IPS-18c (cell line): ENCODE measurements around the gene HOXD10.

Experiments used
- H3K4me3 ChIP-seq: 2 replicates; pipeline ENCODE4 v1.7.0; 2013; ENCODE audit warnings: low read depth, mild to moderate bottlenecking, low read length, moderate library complexity; ENCODE audit not compliant: insufficient read depth
- H3K9me3 ChIP-seq: one replicate; pipeline ENCODE4 v1.6.1; 2013; ENCODE audit warnings: mild to moderate bottlenecking, low read length, moderate library complexity; ENCODE audit not compliant: control insufficient read depth, insufficient read depth

HOXD10 gene

DNA sequence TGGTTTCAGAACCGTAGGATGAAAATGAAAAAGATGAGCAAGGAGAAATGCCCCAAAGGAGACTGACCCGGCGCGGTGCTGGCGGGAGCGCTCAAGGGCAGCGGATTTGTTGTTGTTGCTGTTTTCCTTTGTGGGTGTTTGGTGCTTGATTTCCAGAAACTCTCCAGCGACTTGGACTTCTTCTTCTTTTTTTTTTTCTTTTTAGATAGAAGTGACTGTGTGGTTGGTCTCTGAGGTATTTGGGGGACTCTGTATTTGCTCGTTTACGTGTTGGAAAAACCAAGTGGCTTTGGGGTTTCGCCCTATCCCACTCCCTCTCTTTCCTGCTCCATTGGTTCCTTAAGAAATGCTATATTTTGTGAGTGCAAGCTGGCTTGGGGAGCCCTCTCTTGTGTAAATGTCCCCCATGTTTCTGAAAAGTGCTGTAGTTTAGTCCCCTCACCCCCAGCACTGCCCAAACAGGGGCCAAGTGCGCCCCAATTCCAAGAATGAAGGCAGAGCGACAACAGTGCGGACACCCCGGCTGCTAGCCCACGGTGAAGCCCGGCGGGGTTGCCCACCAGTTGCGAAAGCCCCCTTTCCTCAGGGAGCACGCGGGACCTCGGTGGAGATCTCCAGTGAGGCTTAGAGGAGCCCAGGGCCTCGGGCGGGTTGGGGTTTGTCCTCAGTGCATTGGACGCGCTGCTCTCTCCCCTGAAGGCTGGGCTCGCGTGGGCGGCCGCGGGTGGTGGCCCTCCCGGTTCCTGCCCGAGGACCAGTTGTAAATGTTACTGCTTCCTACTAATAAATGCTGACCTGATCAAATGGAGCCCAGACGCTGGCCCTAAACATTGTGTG, 7.8 kb downstream of the HOXD10 start:
- H3K9me3 ChIP-seq = no peaks in the 10 kb centered on the region
- H3K4me3 ChIP-seq = no peak overlapping the region

DNA sequence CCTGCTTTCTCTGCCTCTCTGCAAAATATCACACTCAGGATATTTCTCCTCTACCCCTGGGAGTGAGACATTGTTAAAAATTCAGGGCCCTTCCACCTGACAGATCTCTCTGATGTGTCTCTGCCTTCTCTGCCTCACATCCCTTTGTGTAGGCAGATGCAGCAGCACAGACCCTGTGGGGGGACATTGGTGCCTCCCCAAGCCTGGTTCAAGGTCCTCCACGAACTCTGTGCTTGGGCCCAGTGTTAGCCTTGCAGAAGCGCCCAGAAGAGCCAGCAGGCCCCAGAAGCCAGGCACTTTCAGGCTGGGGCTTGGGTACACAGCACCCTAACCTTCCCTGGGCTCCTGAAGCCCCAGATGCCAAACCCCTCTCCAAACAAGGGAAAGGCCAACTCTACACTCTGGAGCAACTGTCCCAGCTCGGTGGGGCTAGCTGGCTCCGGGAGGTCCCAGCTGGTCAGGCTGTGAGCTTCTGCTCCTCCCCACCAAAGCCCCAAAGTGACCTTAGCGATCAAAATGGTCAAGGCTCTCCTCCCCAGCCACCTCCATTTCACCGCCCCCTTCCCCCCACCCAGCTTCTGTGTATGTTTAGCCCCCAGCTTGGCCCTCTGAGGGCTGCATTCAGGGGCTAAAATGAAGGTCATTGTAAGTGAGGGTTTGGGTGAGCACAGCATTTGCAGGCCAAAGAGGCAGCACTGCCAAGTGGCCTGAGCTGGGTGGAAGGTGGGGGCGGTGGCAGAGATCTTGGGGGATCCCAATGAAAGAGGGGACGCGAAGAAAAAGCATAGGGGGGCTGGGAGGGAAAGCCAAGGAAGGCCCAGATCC, 8.6 kb downstream of the HOXD10 start:
- Histone ChIP-seq H3K4me3 (no peak overlapping the region), H3K9me3 (no peaks in the 10 kb centered on the region)

DNA sequence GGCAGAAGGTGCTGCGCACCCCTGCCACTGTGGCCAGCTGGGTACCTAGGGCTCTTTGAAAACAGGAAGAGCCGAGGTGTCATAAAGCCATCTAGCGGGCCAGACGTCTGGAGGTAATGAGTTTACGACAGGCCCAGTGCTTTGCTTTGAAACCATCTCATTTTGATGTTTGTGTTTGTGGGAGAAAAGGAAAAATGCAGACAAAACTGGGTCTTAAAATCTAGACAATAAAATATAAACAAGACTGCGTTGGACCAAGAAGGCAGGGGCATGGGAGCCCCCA, 9.1 kb downstream of the HOXD10 start:
- Histone ChIP-seq H3K9me3 (no peaks in the 10 kb centered on the region), H3K4me3 (no peak overlapping the region)

DNA sequence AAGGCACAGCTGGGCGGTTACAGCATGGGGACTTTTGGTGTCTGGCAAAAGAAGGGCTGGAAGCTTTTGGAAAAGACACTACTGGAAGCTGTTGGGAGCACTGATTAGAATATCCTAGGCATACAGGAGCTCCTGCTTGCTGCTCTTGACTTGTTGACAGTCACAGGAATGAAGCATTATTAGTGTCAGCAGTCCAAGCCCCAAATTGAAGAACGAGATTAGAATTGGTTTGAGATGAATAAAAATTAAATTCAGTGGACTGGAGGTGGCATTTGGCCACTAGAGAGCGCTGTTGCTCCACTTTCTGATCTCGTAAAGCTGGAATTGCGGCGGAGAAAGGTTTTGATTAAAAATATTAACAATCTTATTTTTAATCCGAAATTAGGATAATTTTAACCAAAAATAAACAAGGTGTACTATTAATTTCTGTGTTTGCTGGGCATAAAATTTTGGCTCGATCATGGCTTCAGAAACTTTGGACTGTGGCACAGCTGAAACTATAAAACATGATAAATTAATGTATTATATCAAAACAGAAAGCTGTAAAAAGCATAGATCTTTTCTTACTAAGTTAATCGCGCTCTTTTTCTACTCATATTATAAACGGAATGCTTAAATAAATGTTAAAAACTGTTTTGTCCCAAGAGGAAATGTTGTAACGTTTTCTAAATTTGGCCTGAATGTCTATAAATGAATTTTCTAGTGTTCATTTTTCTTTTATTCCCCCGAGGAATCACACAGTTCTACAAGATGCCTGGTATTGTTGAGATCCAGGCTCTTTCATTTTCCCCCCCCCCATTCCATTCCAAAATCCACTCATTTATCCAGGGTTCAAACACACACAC, 10.6 kb downstream of the HOXD10 start:
- Histone ChIP-seq H3K9me3 (no peaks in the 10 kb centered on the region), H3K4me3 (no peak overlapping the region)

DNA sequence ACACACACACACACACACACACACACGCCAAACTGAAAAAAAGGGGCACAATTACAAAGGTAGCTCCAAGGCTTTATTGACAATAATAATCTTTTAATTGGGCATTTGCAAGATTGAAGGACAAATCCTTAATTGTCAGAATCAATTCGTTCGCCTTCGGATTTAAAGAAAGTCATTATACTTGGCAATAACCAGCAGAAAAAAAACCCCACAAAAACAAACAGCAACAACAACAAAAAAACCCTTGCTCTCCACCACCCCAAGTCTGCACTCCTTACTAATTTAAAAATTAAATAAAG, 11.1 kb downstream of the HOXD10 start:
- Histone ChIP-seq H3K9me3 (no peaks in the 10 kb centered on the region), H3K4me3 (no peak overlapping the region)

DNA sequence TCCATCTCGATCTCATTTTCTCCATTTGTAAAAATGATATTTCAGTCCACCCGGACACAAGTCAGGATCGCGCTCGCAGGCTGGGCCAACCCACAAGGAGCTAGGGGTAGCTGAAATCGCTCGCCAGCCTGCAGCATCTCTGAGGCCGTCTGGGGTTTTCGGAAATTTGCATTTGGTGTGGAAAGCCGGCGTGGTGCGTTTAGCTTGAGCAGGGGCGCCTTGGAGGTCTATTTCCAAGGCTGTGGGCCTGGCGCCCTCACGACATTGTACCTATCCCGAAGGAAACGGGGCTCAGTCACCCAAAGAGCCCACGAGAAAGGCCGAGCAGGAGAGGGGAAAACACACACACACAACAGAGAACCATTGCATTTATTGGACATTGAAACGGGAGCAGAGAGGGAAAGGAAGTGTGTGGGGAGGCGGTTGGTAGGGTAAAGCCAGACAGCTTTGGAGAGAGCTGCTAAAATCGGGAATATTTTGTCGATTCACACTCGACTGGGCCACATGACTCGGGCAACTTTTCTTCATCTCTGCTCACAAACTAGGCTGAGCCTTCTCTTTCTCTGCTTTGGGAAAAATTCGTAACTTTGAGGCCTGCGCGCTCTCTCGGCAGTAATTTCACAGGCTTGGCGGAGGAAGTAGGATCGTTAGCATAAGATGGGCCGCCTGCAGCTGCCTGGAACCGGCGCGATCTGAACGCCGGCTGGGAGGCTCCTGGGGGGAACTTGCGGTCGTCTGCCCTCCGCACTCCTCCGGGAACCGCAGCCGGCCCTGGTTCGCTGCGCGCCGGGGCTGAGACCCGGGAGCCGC, 11.8 kb downstream of the HOXD10 start:
- Histone ChIP-seq H3K4me3 (peak overlapping the region; percentile 21; the same call in 1 of the 2 replicates), H3K9me3 (no peaks in the 10 kb centered on the region)

DNA sequence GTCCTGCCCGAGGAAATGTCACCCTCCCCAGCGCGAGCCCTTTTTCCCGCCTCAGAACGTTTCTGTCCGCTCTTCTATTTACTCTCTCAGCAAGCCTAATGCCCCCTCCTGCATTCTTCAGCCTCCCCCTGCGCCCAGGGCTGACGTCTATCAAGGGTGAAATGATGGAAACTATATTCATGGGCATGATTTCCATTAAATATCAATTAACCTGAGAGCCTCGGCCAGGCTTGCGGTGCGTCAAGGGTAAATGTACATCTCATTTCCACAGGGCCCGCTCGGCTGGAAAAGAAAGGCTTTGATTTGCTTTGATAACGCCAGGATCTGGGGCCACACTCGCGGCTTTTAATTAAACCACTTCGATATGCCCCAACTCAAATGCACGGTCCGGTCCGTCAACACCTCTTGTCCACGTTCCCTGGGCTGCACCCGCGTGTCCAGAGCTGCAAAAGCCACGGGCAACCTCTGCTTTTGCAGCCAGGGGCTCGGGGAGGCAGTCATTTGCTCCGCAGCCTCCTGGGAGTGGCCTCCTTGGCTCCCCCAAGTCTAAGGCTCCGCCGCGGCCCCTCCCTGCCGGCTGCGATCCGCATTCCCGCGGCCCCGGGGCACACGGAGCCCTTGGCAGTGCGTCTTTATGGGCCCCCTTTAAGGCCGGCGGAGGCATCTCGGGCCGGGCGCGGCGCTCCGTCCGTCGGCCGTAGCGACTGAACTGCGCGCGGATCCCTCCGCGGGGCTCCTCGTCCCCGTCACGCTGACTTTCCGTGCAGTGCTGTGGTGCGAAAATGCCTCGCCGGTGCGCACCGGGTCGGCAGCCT, 12.6 kb downstream of the HOXD10 start, which contains the start of gene HOXD8:
HOXD8 (plus strand) TSS at position 724 of the 815 bp plus-strand sequence. CDS start 662 bp downstream, outside the sequence.
- no peaks in the 10 kb centered on the region for H3K9me3 ChIP-seq
- peak within 1 kb of the TSS; percentile 15; the same call in 1 of the 2 replicates for H3K4me3 ChIP-seq

DNA sequence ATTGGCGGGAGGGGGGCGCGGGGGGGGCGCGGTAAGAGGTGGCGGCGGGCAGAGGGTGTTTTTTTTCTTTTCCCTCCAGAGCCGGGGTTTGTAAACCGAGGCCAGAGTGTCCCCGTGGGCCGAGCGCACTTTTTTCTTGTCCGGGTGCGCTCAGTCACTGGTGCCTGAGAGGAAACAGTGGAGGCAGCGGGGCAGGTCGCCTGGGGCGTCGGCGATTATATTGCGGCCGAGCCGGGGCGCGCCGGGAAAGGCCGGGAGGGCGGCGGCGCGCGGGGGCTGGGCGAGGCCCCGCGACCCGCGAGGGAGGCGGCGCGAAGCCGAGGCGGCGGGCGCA, 13.2 kb downstream of the HOXD10 start:
- peak overlapping the region; percentile 15; the same call in 1 of the 2 replicates for H3K4me3 ChIP-seq

DNA sequence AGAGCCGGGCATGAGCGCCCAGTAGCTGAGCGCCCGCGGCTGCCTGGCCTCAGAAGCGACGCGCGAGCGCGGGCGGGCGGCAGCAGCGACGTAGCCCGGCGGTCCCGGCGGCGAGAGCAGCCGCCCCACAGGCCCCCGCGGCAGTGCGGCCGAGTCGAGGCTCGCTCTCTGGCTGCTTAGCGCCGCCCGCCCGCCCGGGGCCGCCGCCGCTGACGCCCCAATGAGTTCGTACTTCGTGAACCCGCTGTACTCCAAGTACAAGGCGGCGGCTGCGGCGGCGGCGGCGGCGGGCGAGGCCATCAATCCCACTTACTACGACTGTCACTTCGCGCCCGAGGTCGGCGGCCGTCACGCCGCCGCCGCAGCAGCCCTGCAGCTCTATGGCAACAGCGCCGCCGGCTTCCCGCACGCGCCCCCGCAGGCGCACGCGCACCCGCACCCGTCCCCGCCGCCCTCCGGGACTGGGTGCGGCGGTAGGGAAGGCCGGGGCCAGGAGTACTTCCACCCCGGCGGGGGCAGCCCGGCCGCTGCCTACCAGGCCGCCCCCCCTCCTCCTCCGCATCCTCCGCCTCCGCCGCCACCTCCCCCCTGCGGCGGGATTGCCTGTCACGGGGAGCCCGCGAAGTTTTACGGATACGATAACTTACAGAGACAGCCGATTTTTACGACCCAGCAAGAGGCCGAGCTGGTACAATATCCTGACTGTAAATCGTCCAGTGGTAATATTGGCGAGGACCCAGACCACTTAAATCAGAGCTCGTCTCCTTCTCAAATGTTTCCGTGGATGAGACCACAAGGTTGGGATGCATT, 13.8 kb downstream of the HOXD10 start:
- peak overlapping the region; percentile 15; the same call in 1 of the 2 replicates for H3K4me3 ChIP-seq
- no peaks in the 10 kb centered on the region for H3K9me3 ChIP-seq

More for the DNA sequence above, 13.2 kb downstream of the HOXD10 start:
- no peaks in the 10 kb centered on the region for H3K9me3 ChIP-seq

DNA sequence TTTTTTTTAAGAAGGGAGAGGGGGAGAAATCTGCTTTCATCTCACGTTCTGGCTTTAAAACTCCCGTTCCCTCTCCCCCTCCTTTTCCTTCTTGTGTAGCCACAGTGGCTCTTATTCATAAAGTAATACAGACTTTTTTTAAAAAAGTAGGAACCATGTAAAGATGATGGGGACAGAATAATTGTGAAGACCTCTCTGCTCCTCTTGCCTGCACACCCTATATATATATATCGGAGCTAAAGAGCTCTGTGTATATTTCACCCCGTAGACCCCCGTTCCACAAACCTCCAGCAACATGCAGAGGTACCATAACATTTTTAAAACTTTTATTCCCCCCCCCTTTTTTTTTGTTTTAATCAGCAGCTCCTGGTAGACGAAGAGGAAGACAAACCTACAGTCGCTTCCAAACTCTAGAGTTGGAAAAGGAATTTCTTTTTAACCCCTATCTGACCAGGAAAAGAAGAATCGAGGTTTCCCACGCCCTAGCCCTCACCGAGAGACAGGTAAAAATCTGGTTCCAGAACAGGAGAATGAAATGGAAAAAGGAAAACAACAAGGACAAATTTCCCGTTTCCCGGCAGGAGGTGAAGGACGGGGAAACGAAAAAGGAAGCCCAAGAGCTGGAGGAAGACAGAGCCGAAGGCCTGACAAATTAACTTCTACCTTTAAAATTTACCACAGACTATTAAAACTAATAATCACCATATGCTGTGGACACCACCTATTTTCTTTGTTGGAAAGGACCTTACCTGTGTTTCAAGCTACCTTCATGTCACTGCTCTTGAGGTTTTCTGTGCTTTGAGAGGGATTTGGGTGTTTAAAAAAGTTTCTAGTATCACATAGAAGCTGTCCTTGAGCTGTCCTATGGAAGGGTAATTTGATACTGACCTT, 14.6 kb downstream of the HOXD10 start:
- Histone ChIP-seq H3K9me3 (no peaks in the 10 kb centered on the region), H3K4me3 (no peak overlapping the region)

DNA sequence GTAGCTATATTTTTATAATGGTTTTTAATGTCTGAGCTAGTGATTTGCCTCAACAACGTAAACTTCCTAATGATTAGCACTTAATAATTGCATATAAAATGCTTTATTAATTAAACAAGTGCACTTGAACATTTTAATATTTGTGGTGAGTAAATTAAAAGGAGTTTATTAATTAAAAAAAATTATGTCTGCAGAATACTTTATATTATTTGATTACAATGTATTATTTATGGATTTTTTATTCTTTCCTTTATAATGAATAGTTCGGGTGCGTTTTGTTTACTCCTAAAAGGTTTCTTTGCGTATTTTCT, 15.2 kb downstream of the HOXD10 start:
- Histone ChIP-seq H3K4me3 (no peak overlapping the region), H3K9me3 (no peaks in the 10 kb centered on the region)

DNA sequence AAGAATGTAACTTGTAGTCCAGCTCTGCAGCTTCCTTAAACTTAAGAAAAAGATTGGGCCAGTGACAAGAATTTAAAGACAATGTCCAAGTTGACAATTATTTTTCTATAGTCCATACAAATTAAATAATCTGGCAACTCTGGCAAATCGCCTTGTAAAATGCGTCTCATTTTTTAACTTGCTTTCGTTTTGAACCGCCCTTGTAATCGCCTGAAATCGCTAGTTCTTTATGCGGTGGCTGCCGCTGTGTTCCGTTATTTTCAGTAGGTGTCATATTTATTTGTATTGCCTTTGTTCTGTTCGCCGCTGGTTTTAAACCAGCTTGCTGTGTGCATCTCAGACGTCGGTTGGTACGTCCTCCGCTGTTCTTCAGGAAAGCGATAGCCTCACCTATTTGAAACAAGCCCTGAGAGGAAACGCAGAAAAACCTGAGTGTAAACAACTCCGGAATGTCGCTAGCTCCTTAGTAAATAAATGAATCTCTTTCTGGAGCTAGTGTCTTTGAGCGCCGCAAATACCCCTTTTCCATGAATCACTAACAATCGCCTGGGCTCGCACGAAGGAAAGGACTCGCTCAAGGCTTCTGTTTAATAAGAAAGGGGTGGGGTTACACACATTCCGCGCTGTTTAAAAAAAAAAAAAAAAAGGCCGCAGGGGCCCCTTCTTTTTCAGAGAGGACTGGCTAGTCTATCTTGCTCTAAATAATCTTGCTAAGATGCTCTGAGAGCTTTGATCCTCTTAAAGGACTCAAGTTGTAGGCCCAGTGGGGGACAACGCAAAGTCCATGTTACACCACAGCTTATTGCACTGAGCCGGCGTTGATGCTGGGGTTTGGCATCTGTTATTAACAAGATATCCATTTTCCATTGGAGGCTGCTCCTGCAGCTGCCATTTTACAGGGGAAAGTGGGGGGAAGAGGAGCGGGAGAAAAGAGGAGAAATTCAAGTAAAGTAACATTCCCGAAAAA, 15.9 kb downstream of the HOXD10 start:
- H3K9me3 ChIP-seq = no peaks in the 10 kb centered on the region
- no peak overlapping the region for H3K4me3 ChIP-seq

DNA sequence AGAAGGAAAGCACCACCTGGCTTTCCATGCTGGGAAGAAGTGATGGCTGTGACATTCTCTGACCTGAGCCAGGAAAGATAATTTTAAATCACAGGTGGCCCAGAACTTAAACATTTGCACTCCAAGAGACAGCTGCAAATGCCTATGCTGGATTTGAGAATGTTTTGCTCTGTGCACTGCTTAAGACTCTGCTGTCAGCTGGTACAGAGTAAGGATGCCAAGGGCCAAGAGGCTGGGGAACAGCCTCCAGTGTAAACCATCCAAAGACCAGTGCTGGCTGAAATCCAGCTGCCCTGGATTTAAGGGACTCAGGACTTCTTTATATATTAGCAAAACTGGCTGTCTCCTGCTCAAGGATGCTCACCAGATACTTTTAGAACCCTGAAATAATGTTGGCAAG, 16.8 kb downstream of the HOXD10 start:
- Histone ChIP-seq H3K4me3 (no peak overlapping the region), H3K9me3 (no peaks in the 10 kb centered on the region)

DNA sequence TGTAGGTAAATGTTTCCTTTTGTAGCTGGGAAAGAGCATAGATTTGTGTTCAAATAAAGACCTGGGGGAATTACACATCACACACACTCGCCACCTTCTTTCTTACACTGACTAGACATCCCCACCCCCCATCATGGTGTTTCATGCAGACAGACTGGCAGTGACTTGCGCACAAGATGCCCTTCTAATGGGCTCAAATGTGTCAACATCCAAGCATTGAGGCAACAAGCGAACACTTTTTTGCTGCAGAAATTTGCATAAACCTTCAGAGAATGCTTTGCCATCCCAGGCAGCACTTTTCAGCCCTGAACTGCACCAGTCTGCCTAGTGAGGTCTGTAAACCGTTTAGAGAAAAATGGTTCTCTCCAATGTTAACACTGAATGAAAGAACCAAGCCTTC, 17.5 kb downstream of the HOXD10 start:
- H3K9me3 ChIP-seq = no peaks in the 10 kb centered on the region
- no peak overlapping the region for H3K4me3 ChIP-seq
